Stimulated activated CD4-positive, alpha-beta T cell treated with anti-CD3 and anti-CD28 coated beads, Interleukin-12 subunit alpha, Interleukin-12 subunit beta, amount 100 ng/mL, for 4 hours (primary cell): ENCODE results near the gene BATF.

Experiments
- DNase-seq: peaks from one replicate; pipeline ENCODE4 v3.0.0-alpha.2; 2020

BATF gene

DNA sequence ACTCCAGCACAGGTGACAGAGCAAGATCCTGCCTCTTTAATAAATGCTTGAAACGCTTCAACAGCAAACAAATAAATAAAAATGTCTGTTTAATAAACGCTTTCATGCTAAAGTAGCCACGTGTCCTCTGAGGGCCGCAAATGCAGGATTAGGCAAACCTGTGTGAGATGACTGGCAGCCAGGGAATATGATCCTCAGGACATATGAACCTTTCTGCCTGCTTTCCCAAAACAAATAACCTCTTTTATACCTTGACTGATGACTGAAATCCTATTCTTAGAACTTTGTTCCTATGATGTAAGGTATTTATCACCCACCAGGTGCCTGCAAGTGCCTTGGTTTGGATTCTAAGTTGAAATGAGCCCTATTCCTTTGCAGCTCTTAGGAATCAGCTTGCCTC, 41.7 kb downstream of the BATF start:
- no peak for DNase-seq

DNA sequence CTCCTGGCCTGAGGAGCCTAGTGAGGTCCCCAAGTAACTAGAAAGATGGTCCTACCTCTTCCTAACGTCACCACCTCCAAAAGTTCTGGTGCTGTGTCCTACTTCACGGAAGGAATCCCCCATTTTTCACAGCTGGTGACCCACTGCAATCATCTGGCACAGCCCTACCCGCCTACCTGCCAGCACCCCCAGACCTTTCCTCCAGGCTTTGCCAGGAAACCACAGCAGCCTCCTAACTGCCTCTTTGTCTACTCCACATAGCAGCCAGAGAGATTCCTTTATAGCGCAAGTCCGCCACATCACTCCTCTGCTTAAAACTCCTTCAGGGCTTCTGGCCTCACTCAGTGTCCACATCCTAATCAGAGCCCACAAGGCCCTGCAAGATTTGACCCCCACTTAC, 42.8 kb downstream of the BATF start:
- no peak for DNase-seq

DNA sequence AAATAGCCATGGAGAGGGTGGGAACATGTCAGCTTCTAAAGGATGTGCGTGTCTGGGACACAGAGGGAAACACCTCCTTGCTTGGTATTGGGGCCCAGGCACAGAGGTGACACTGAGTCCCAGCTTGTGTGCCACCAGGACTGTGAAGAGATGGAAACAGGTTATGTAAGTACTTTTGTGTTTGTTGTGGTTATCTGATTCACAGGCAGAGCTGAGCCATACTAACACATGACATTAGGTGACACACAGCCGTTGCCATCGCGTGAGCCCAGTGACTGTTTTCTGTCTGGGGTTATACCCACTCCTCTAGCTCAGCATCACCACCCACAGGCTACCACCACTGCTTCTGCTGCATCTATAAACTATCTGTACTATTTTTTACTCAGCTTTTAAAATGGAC, 44.1 kb downstream of the BATF start:
- DNase-seq = peak; percentile 75

DNA sequence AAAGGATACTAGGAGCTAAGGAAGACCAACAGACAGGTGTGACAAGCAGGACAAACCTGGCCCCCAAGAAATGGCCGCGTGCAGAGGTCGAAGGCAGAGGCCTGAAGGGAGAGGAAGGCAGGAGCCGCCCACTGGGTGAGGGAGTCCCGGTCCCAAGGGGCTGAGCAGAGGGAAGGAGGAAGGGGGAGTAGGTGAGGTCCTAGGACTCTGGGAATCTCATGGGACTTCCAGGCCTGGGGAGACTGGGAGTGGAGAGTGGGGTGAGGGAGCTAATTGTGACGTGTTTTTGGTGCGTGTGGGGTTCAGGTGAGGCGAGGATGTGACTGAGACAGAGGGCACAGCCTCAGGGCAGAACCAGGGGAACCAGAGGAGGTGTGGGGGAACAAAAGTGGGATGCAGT, 44.5 kb downstream of the BATF start:
- DNase-seq = no peak

DNA sequence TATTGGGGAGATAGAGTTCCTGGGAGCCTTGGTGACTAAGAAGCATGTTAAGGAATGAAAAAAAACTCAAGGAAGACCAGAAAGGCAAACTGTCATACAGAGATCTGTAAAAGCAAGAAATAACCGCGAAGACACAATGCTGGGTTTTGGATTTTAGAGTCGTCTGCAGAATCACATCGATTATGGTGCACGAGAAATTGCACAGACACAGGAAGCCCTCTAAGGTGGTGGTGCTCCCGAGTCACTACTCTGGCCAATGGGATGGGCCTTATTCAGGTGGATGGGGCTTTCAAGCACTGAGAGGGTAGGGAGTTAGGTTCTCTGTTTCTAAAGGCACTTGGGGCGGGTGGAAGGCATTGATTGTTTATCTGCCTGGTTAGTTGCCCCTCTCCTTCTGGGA, 45.9 kb downstream of the BATF start:
- no peak for DNase-seq

DNA sequence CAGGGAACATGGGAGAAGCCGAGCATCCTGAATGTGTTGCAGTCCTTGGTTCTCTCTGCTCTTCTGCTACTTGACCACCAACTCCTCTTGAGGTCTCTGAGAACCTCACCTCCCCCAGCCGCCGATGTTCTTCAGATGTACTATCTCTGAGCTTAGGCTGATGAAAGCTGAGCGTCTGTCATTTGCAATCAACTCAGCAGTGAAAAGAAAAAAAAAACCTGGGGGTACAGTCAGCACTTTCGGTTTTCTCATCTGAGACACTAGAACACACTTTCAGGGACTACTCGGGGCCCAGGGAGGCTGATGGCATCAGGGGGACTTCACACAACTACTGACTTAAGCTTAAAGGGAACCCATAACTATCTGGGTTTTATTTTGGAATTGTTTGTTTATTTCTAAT, 46.5 kb downstream of the BATF start:
- peak; percentile 45 for DNase-seq

DNA sequence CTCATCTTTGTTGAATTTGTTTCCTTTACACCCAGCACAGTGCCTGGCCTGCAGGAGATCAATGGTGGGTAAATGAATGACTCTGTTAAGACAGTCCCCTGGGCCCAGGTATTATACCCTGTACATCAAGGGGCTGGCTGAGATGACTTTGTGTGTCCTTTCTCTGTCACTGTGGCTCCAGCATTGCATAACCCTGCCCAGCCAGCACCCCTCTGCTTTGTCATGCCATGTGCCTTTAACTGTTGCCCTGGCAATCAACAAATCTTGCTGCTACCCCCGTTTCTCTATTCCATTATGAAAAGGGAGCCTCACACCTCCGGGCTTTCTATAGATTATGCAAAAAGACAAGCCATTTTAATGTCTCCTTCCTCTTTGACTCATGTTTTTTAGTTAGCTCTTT, 48.5 kb downstream of the BATF start:
- DNase-seq = no peak

DNA sequence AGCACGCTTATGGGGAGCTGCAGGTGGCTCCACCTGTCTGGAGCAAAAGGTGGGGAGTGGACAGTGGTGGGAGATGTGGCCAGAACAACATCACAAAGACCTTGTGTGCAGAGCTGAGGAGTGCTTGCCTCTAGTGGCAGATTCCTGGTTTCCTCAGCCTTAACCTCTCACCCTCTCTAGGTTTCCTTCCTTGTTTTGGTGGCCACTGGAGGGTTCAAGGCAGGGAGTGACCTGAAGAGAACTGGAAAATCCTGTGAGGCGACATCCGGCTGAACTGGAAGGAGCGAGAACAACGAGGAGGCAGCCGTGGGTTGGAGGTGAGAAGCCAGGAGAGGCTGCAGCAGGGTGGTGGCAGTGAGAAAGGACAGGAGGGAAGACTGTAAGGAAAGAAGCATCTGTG, 49.8 kb downstream of the BATF start:
- no peak for DNase-seq

DNA sequence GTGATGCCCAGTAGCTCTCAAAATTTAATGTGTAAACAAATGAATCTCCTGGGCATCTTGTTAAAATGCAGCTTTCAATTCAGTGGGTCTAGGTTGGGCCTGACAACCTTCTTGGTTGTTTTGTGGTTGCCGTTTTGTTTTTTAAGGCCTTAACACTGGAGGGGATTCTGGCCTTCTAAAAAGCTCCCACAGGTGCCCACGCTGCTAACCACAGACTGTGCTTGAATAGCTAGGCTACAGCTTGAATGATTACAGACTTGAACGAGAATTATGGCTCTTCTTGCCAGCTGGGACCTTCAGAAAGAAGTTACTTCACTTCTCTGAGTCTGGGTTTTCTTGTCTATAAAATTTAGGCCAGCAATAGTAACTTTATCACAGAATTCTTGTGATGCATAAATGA, 54.8 kb downstream of the BATF start:
- no peak for DNase-seq

DNA sequence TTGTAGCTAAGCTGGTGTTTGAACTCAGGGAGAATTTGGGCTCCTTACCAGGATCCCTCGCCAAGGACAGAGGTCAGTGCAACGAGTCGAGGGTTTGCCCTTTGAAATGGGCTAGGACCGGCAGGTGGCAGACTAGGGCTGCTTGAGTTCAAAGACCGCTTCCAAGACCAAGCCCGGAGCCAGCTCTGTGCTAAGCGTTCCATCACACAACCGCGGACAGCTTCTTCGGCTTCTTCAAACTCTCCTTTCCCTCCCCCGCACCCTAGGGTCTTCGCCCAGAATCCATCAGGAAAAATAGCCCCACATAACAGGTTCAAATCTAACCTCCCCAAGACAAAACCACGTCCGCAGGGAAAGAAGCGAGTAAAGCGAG, 55.4 kb downstream of the BATF start:
- DNase-seq = peak; percentile 69

DNA sequence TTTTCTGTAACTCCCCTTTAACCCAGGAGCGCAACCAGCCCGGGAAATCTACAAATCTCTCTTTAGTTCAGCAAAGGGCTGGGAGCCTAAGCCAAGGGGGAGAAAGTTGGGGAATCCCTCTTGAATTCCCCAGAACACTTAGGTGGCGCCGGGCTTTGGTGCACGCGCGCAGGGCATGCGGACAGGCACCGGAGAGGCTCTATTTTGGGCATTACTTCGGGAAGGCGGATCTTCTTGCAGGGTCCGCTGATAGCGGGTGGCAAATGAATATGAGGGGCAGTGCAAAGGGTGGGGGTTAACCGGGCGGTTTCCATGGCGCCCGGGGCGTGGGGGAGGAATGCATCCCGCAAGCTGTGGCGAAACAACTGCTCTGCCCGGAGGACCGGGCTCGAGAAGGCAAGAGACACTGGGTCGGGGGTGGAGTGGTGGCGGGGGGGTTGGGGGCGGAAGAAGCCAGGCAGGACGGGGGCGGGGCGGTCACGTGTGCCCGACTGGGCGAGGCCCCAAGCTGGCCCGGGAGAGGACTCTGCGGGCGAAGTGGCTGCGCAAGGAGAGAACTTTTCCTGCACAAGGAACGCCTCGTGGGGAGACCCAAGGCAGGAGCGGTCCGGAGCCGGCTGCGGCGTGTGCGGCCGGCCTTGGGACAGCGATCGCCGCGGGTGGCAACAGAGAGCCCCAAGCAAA, 56.0 kb downstream of the BATF start, which contains the start of gene FLVCR2:
TSS of gene FLVCR2 (plus strand) at position 519 of the 684 bp plus-strand sequence. CDS start 353 bp downstream, outside the sequence.
- DNase-seq = peak; percentile 66

DNA sequence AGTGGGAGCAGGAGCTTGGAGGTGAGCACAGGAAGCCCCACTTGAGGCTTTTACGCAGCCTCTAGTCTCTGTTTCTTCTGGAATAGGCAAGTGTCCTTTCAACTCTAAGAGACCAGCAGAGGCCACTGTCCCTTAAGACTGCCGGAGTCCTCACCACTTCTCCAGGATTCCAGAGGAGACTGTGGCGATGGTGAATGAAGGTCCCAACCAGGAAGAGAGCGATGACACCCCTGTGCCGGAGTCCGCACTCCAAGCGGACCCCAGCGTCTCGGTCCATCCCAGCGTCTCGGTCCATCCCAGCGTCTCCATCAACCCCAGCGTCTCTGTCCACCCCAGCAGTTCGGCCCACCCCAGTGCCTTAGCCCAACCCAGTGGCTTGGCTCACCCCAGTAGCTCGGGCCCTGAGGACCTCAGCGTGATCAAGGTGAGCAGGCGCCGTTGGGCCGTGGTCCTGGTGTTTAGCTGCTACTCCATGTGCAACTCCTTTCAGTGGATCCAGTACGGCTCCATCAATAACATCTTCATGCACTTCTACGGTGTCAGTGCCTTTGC, 56.6 kb downstream of the BATF start:
- DNase-seq = no peak

DNA sequence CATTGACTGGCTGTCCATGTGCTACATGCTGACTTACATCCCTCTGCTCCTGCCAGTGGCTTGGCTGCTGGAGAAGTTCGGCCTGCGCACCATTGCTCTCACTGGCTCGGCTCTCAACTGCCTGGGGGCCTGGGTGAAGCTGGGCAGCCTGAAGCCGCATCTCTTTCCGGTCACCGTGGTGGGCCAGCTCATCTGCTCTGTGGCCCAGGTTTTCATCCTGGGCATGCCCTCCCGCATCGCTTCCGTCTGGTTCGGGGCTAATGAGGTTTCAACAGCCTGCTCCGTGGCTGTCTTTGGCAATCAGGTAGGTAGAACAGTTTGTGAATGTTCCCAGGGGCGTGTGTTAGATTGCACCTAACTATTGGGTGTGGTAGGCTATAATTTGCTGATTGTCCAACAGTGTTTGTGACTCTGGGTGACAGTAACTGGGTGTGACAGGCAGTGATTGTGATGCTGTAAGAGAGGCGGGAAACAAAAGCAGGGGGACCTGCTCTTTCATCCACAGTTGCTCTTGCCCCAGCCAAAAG, 57.1 kb downstream of the BATF start:
- DNase-seq = no peak

DNA sequence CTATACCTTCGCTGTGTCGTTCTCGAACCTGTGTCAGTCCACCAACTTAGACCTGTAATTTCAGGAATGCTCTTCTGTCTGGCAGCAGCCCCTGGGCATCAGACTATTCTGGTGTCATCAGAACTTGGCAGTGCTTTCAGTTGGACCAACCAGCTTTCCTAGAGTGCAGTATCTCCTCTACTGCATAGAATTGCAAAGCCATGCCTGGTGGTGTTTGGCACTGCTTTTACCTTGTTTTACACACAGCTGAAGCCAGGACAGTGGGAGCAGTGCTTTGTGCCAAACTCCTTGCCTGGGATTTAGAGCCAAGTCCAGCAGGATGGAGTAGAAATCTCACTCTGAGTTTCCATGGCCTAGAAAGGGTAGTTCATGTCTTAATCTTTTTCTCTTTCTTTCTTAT, 57.6 kb downstream of the BATF start:
- DNase-seq = no peak

DNA sequence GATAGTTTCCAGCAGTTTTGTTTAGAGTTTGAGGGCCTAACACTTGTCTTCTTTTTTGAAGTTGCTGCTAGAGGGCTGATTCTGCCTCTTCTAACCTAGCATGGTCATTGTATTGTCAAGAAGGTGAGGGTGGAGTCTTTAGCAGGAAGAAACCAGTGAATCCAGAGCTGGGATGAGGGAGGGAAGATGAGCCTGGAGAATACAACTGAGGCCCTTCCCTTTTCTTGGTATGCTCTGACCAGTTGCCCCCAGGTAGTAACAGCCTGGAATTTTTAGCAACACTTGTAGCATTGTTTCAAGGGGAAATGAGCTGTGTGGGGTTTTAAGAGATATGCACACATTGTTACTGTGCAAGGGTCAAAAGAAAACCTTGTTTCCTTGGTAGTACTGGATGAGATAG, 65.1 kb downstream of the BATF start:
- no peak for DNase-seq

DNA sequence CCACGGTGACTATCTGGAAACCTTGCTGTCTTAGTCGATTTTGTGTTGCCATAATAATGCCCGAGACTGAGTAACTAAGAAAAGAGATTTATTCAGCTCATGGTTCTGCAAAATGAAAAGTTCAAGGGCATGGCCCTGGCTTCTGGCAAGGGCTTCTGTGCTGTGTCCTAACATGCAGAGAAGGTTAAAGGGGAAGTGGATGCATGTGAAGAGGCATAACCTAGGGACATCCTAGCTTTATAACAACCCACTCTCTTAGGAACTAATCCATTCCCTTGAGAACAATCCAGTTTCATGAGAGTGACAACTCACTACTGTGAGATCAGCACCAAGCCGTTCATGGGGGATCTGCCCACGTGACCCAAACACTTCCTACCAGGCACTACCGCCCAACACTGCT, 67.7 kb downstream of the BATF start:
- DNase-seq = no peak

DNA sequence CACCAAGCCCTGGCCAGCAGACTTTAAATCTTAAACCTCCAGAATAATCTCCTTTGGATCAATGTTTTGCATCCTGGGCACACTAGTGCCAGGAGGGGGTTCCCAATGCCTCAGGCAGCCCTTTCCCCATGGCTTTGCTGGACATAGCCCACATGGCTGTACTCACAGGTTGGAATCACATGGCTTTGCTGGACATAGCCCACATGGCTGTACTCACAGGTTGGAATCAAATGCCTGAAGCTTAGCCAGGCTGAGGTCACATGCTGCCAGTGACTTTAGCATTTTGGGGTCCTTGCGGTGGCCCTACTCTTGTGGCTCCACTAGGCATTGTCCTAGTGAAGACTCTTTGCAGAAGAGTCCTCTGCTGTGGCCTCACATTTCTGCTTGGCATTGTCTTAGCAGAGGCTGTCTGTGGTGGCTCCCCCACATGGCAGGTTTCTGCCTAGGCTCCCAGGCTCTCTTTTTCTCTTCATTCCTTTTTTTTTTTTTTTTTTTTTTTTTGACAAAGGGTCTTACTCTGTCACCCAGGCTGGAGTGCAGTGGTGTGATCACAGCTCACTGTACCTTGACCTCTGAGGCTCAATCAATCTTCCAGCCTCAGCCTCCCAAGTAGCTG, 69.2 kb downstream of the BATF start:
- no peak for DNase-seq

DNA sequence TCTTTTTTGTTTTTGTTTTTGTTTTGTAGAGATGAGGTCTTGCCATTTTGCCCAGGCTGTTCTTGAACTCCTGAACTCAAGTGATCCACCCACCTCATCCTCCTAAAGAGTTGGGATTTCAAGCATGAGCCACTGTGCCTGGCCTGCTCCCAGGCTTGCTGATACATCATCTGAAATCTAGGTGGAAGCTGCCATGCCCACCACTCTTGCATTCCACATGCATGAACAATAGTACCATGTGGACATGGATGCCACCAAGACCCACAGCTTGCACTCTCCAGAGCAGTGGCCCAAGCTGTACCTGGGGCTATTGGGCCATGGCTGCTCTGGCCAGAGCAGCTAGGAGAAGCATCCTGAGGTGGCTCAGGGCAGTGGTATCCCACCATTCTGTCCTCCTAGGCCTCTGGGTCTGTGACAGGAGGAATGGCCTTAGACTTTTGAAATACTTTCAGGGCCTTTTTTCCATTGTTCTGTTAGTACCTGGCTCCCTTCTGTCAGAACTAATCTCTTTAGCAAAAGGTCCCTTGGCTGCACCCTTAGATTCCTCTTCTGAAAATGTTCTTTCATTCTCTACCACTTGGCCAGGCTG, 69.8 kb downstream of the BATF start:
- no peak for DNase-seq

DNA sequence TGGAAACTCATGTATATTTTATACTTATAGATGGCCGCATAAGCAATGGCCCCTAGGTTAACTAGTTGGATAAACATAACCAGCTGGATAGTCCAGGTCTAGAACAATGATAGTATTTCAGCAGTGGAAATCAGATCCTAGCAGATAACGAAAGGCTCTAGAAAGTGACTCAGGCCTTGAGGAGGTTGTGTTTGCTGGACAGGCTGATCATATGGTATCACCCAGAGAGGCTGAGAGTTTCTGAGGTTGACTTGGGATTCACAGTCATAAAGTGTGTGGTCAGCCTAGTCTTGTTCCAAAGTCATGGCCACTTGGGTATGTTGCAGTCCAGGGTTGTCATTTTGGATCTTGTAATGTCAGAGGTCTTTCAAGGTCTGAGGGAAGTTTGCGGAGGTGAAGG, 73.0 kb downstream of the BATF start:
- DNase-seq = no peak
